ENCODE data around the gene XPNPEP2.

- TF ChIP-seq, protein P1, sequence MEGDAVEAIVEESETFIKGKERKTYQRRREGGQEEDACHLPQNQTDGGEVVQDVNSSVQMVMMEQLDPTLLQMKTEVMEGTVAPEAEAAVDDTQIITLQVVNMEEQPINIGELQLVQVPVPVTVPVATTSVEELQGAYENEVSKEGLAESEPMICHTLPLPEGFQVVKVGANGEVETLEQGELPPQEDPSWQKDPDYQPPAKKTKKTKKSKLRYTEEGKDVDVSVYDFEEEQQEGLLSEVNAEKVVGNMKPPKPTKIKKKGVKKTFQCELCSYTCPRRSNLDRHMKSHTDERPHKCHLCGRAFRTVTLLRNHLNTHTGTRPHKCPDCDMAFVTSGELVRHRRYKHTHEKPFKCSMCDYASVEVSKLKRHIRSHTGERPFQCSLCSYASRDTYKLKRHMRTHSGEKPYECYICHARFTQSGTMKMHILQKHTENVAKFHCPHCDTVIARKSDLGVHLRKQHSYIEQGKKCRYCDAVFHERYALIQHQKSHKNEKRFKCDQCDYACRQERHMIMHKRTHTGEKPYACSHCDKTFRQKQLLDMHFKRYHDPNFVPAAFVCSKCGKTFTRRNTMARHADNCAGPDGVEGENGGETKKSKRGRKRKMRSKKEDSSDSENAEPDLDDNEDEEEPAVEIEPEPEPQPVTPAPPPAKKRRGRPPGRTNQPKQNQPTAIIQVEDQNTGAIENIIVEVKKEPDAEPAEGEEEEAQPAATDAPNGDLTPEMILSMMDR (IDR thresholded peaks at IDR 0.05) = no peak
- TF ChIP-seq ATF2 (CRISPR knock-in tag; IDR thresholded peaks at IDR 0.05; ENCODE audit: borderline replicate concordance, low read depth) (no peak), JUN (CRISPR knock-in tag; IDR thresholded peaks at IDR 0.05) (no peak), SP1 (CRISPR knock-in tag; conservative IDR thresholded peaks at IDR 0.05) (no peak), FOXJ3 (CRISPR knock-in tag; IDR thresholded peaks at IDR 0.05; ENCODE audit: borderline replicate concordance) (no peak), ETV6 (CRISPR knock-in tag; IDR thresholded peaks at IDR 0.05) (no peak), TEAD4 (CRISPR knock-in tag; IDR thresholded peaks at IDR 0.05) (no peak), TCF7 (CRISPR knock-in tag; IDR thresholded peaks at IDR 0.05; ENCODE audit: low read depth) (no peak), IRF1 (CRISPR knock-in tag; IDR thresholded peaks at IDR 0.05) (no peak), ATF1 (CRISPR knock-in tag; IDR thresholded peaks at IDR 0.05) (no peak), FOXK1 (CRISPR knock-in tag; IDR thresholded peaks at IDR 0.05) (no peak), SMAD3 (CRISPR knock-in tag; IDR thresholded peaks at IDR 0.05; ENCODE audit: borderline replicate concordance) (no peak)
Observed at GRCh38 chrX:129705988-129706387, 32.8 kb upstream of the XPNPEP2 start.
